ENCODE data around the gene TRMU. TPM values are rescaled to one million over a fixed set of nuclear protein-coding genes. Genes with fewer than 3 reads are reported as not detected.

The TRMU gene
- total and polyA plus RNA-seq, 2 donors (not counting 3 experiments of a cell fraction or from before 2014, with no cell fraction given): 42.4 to 65.7 TPM

- H3K4me2 ChIP-seq (ENCODE audit: insufficient read depth, low read length): no peak overlapping the region
- H3K36me3 ChIP-seq (ENCODE audit: control insufficient read depth in 2 of 2, extremely low read depth in 1 of 2, insufficient read depth in 2 of 2, low read length in 2 of 2): no peaks in the 10 kb centered on the region
- peaks cover 6% of the 10 kb centered on the region for H3K4me1 ChIP-seq (ENCODE audit: control insufficient read depth, extremely low read depth, insufficient read depth, low read length)
- TF ChIP-seq POLR2AphosphoS5 (IDR thresholded peaks at IDR 0.05; ENCODE audit: insufficient read depth, low read depth, low read length): no peak
- no peak for TF ChIP-seq JUN (IDR thresholded peaks at IDR 0.05; ENCODE audit: borderline replicate concordance, insufficient read depth, insufficient read length, low read depth)
- no peak for TF ChIP-seq EZH2 (IDR thresholded peaks at IDR 0.05; ENCODE audit: borderline replicate concordance, low read depth, low read length, severe bottlenecking)
- TF ChIP-seq FOS (IDR thresholded peaks at IDR 0.05; ENCODE audit: borderline replicate concordance, insufficient read depth, low read length): no peak
- no peak for TF ChIP-seq MYC (IDR thresholded peaks at IDR 0.05; ENCODE audit: low read depth, low read length)
- no peak for TF ChIP-seq POLR2A (IDR thresholded peaks at IDR 0.05; ENCODE audit: low read depth, low read length)
- TF ChIP-seq, protein P1, sequence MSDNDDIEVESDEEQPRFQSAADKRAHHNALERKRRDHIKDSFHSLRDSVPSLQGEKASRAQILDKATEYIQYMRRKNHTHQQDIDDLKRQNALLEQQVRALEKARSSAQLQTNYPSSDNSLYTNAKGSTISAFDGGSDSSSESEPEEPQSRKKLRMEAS (IDR thresholded peaks at IDR 0.05; ENCODE audit: insufficient read depth, insufficient read length): no peak
- no peak for TF ChIP-seq GATA2 (IDR thresholded peaks at IDR 0.05; ENCODE audit: insufficient read depth, insufficient read length, low read depth, low read length)
- TF ChIP-seq, protein P2, sequence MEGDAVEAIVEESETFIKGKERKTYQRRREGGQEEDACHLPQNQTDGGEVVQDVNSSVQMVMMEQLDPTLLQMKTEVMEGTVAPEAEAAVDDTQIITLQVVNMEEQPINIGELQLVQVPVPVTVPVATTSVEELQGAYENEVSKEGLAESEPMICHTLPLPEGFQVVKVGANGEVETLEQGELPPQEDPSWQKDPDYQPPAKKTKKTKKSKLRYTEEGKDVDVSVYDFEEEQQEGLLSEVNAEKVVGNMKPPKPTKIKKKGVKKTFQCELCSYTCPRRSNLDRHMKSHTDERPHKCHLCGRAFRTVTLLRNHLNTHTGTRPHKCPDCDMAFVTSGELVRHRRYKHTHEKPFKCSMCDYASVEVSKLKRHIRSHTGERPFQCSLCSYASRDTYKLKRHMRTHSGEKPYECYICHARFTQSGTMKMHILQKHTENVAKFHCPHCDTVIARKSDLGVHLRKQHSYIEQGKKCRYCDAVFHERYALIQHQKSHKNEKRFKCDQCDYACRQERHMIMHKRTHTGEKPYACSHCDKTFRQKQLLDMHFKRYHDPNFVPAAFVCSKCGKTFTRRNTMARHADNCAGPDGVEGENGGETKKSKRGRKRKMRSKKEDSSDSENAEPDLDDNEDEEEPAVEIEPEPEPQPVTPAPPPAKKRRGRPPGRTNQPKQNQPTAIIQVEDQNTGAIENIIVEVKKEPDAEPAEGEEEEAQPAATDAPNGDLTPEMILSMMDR (IDR thresholded peaks at IDR 0.05; ENCODE audit: extremely low read depth in 1 of 2, insufficient read depth in 1 of 2, low read depth in 1 of 2, low read length in 2 of 2): no peak
- no peak overlapping the region for H3K9ac ChIP-seq (replicated peaks; ENCODE audit: extremely low read depth, insufficient read depth, low read length)
- DNase-seq (ENCODE audit: low read depth, low spot score) (no peak), FAIRE-seq (no peak)
- no peaks in the 10 kb centered on the region for H4K20me1 ChIP-seq (replicated peaks; ENCODE audit: control insufficient read depth, extremely low read depth, insufficient read depth, low read length)
- POLR2A ChIA-PET: no interaction called here
- CTCF ChIA-PET: interaction anchor here (2.3 kb wide), 1 partner anchor 10 kb away, joined by 10 read pairs; no protein-coding TSS in a partner anchor
- dilution Hi-C loops (cut with MboI; ENCODE audit: extremely low pct_ligation_motif_present, low sequenced_read_pairs): no loop called here
- H3K9me3 ChIP-seq (replicated peaks; ENCODE audit: control insufficient read depth, insufficient read depth, low read length): no peaks in the 10 kb centered on the region
- H3K79me2 ChIP-seq (ENCODE audit: control insufficient read depth, insufficient read depth, low read length): no peaks in the 10 kb centered on the region
- H3K4me3 ChIP-seq (replicated peaks in 1 of 3; ENCODE audit: insufficient read depth in 1 of 3, low read depth in 1 of 3, low read length in 3 of 3): no peak overlapping the region
- no peaks in the 10 kb centered on the region for H3K9me1 ChIP-seq (replicated peaks; ENCODE audit: control insufficient read depth, extremely low read depth, insufficient read depth, low read length)
- no peaks in the 10 kb centered on the region for H3K27me3 ChIP-seq (ENCODE audit: control insufficient read depth in 2 of 2, insufficient read depth in 2 of 2, low read length in 2 of 2)
- no peak overlapping the region for H3K27ac ChIP-seq (ENCODE audit: insufficient read depth, low read depth, low read length)
- no peak overlapping the region for H2AFZ ChIP-seq (ENCODE audit: low read depth, low read length)
- intact Hi-C loops (cut with micrococcal nuclease): no loop called here
- no TSS peak for BruUV-seq (replicated peaks)
Observed at GRCh38 chr22:46377525-46378425, 42.3 kb downstream of the TRMU start.

Data from endothelial cell of umbilical vein (primary cell).